ENCODE data around the gene GAL.
"Not testable (repeated sequence)": the region's sequence is repeated elsewhere in the genome, so short reads cannot be mapped to it uniquely, and the experiment has no call there.

GAL gene

GRCh38 chr11:68684385-68685356, at the start of gene GAL:
Gene GAL, plus strand, starts transcription at chr11:68684544. Its CDS starts 380 bp downstream, at chr11:68684924.
- DNase-seq: no peak

- DNase-seq: not testable (repeated sequence)
These were observed 49.7 kb upstream of the GAL start for GRCh38 chr11:68634606-68635005.

DNA sequence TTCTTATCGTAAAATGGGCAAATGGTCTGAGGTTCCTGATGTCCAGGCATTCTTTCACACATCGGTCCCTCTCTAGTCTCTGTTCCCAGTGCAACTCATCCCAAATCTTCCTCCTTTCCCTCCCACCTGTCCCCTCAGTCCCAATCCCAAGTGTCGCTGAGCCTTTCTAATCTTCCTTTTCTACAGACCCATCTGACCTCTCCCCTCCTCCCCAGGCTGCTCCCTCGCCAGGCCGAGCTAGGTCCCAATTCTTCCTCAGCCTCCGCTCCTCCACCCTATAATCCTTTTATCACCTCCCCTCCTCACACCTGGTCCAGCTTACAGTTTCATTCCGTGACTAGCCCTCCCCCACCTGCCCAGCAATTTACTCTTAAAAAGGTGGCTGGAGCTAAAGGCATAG, 49.2 kb upstream of the GAL start:
- not testable (repeated sequence) for DNase-seq

DNA sequence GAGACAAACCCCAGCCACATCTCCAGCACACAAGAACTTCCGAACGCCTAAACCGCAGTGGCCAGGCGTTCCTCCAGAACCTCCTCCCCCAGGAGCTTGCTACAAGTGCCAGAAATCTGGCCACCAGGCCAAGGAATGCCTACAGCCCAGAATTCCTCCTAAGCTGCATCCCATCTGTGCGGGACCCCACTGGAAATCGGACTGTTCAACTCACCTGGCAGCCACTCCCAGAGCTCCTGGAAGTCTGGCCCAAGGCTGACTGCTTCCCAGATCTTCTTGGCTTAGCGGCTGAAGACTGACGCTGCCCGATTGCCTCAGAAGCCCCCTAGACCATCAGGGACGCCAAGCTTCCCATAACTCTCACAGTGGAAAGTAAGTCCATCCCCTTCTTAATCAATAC, 48.5 kb upstream of the GAL start:
- not testable (repeated sequence) for DNase-seq

DNA sequence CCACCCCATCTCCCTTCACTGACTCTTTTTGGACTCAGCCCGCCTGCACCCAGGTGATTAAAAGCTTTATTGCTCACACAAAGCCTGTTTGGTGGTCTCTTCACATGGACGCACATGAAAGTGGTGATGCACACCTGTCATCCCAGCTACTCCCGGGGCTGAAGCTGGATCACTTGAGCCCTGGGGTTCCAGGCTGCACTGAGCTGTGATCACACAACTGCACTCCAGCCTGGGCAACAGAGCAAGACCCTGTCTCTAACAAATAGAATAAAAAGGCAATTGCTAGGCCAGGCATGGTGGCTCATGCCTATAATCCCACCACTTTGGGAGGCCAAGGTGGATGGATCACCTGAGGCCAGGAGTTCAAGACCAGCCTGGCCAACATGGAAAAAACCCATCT, 45.0 kb upstream of the GAL start:
- not testable (repeated sequence) for DNase-seq

DNA sequence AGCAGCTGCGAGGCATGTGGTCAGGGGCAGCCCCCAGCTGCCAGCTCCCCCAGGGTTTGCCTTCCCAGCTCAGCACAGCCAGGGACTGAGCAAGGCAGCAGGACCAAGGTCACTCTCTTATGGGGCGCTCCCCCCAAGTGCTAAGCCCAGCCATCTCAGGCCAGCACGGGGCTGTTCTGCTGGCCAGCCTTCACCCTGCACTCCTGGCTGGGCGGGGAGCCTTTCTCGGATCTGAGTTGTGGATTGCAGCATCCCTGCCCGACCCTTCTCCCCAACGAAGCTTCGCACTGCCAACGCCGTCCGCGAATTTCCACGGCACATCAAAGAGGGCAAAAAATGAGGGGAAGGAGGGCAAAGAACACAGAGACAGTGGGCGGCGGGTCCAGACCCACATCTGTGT, 42.5 kb upstream of the GAL start:
- DNase-seq: no peak

GRCh38 chr11:68643585-68643984, 40.8 kb upstream of the GAL start:
- peak in 1 of 2 experiments; percentile 6 for DNase-seq

DNA sequence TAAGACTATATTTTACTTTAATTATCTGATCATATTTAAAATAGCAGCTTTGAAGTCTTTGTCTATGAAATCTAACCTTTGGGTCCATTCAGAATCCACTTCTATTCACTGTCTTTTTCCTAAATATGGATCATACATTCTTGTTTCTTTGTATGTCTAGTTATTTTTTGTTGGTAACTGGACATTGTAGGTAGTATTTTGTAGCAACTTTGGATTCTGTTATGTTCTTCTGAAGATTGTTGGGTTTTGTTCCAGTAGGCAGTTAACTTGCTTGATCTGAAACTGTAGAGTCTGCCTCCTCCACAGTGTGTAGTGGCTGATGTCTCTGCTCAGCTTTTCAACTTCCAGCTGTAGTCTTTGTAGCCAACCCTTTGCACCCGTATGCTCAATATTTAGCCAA, 37.5 kb upstream of the GAL start:
- DNase-seq: no peak

DNA sequence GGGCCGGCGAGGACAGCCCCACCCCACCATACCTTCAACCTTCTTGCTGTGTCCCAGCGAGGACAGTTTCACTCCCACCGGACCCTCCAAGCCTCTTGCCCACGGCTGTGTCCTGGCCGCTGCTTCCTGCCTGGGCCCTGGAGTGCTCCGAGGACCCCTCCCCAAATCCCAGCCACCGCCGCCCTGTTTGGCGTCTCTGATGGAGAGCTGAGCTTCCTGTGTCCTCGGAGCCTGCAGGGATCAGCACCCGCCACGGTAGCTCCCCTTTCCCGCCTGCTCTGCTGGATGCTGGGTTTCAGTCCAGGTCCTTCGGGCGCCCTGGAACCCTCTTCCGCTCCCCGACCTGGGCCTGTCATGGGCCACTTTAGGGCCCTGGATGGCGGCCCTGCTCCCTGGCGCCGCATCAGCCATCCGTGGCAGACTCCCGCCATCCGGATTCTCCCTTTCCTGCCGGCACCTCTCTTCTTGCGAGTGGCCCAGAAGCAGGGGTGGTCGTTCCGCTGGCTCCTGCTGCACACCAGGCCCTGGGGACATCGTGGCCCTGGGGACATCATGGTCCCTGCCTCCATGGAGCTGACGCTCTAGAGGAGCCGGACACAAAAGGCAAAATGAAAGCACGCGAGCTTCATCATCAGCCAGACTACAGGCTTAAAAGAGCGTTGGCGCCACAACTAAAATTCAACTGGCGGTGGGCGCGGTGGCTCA, 34.3 kb upstream of the GAL start:
- DNase-seq: no peak

- no peak for DNase-seq
These were observed 33.5 kb upstream of the GAL start for GRCh38 chr11:68650801-68651200.

DNA sequence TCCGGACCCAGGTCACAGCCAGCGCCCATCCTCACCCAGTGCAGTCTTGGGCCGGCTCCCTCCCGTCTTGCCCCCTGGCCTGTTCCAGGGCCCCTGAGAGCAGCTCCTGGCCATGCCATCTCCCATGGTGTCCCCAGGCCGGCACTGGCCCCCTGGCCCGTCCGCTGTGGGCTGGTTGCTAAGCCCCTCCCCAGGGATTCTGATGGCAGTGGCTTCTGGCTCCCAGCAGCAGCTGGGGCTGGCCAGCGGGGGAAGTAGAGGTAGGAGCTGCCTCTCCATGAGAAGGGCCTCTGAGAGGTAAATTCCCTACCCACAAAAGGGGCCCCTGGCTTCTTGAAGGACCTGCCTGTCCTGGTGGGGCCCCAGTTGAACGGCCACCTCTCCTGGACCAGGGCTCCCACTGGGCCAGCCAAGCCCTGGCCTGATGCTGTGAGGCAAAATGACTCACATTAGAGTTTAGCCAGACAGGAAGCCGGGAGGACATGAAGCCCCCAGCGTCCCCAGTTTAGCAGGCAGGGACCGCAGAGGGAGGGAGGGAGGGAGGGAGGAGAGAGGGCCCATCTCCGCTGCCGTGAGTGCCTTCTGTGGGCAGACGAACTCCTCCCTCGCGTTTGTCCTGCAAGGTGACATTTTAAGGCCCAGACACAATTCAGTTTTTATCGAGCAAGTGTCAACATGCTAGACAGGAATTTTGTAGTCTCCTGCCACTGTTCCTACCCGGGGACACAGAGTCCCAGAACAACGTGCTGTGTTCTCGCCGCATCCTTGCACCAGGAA, 32.9 kb upstream of the GAL start:
- DNase-seq: no peak

DNA sequence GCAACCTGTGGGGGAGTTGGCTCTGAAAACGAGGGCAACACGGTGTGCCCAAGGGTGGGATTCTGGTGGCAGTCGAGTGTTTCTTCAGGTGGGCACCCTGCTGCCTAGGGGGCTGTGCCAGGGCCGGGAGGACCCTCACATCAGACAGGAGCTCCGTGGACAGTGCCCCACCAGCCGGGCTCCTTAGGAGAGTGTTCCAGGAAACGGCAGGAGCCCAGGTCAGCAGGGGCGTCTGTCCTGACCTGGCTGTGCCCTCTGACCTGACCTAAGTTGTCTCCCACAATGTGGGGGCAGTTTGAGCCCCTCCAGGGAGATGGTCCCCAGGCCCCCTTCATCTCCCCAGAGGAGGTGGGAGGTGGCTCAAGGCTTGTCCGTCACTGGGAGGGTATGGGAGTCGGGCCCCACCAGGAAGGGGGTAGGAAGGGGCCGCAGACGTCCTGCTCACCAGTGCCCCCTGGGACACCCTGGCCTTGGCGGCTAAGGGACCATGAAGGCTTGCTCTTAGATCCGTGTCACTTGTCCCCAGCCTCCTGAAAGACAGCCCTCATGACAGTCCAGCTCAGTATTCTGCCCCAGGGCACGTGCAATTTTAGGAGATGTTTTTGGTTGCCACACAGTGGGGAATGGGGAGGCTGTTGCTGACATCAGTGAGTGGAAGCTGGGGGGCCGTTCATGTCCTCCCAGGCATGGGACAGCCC, 32.2 kb upstream of the GAL start:
- DNase-seq: no peak

DNA sequence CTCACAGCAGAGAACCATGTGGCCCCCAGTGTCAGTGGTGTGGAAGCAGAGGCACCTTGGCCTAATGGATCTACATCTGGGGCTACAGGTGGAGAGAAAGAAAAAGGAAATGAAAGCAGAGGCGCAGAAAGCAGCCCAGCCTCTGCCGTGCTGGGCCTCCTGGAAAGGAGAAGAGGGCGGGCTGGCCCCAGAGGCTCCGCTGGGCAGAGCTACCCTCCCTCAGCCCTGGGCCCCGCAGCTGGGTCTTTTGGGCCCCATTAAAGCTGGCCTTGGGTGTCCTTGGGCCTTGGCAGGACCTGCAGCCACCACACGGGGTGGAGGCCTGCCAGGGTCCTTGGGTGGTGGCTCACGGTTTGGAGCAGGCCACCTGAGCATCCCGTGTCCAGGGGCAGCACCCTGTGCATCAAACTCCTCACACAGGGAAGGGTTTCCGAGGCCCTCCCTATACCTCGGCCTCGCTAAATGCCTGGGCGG, 31.6 kb upstream of the GAL start:
- DNase-seq: no peak

- no peak for DNase-seq
These were observed 30.6 kb upstream of the GAL start for GRCh38 chr11:68653486-68654430.

GRCh38 chr11:68654978-68655377, 29.4 kb upstream of the GAL start:
- no peak for DNase-seq

GRCh38 chr11:68655406-68655805, 28.9 kb upstream of the GAL start:
- DNase-seq: no peak

GRCh38 chr11:68655806-68656205, 28.5 kb upstream of the GAL start:
- no peak for DNase-seq

- no peak for DNase-seq
These were observed 27.1 kb upstream of the GAL start for GRCh38 chr11:68657021-68657780.

DNA sequence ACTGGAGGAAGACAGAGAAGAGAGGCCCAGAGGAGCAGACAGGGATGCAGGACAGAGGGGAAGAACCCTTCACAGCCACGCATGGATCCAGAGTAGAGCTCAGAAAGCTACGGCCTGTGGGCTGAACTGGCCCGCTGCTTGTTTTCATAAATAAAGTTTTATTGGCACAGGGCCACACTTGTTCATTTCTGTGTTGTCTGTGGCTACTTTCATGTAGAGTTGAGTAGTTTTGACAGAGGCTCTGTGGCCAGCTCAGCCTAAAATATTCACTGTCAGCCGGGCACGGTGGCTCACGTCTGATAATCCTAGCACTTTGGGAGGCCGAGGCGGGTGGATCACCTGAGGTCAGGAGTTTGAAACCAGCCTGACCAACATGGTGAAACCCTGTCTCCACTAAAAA, 26.2 kb upstream of the GAL start:
- DNase-seq: no peak

DNA sequence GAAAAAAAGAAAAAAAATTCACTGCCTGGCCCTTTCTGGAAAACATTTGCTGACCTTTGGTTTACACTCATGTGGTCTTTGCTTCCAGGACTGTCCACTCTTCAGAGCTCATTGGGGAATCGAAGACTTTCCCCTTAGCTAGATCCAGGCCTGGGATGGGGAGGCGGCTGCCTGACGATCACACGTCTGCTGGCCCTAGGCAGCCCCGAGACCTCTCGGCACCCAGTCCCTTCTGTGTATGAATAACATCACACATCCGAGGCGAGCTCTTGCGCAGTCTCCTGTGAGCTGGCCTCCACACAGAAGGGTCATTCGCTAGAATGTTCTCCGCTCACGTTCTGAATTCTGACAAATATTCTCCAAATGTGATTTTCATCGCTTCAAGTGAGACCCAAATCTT, 25.7 kb upstream of the GAL start:
- DNase-seq: no peak

Data from SHP77 (cell line).